Activated T-cell treated with anti-CD3 and anti-CD28 coated beads, Interleukin-2, amount 50 U/mL, for 4 hours (primary cell): ENCODE measurements around the gene MCF2L2. TPM values are rescaled to one million over a fixed set of nuclear protein-coding genes. Genes with fewer than 3 reads are reported as not detected.
"Not testable (repeated sequence)": the region's sequence is repeated elsewhere in the genome, so short reads cannot be mapped to it uniquely, and the experiment has no call there.

Experiments
- ATAC-seq, 2 donors: fragments of 200-7000 bp; cut with Tn5 transposase; one replicate each; pipeline ENCODE4 v1.10.0; 2021
- DNase-seq: peaks from one replicate; pipeline ENCODE4 v3.0.0-alpha.2; 2020
- H3K27me3 Mint-ChIP-seq: one replicate; pipeline ENCODE4 v1.8.0; 2021; ENCODE audit warnings: low read depth, mixed read lengths
- H3K36me3 Mint-ChIP-seq: one replicate; pipeline ENCODE4 v1.8.0; 2022; ENCODE audit warnings: mixed read lengths; ENCODE audit not compliant: insufficient read depth
- H3K4me1 Mint-ChIP-seq: one replicate; pipeline ENCODE4 v1.8.0; 2021; ENCODE audit warnings: low read depth, mixed read lengths
- H3K4me3 Mint-ChIP-seq: one replicate; pipeline ENCODE4 v1.8.0; 2021; ENCODE audit warnings: mild to moderate bottlenecking, moderate library complexity, mixed read lengths
- H3K9me3 Mint-ChIP-seq: one replicate; pipeline ENCODE4 v1.8.0; 2021; ENCODE audit warnings: mixed read lengths
- total RNA-seq, 3 donors: library from RNA; stranded (reverse); gene quantifications; one replicate each; pipeline ENCODE4 v1.2.1, GENCODE V29; 2021

MCF2L2 gene
- 1 to 10 TPM in 2 of 3 donors, under 1 TPM in 1; 0.58 to 1.4 (median 1.3) TPM for total RNA-seq

GRCh38 chr3:183428447-183429211, at the start of gene MCF2L2:
TSS of gene MCF2L2 (minus strand) at chr3:183428619. CDS start at chr3:183427977, 642 bp downstream.
- H3K27me3 Mint-ChIP-seq, result peaks cover 3% of the 10 kb centered on the region
- DNase-seq (peak; percentile 65), ATAC-seq (peak; percentile 85 to 87)
- H3K4me3 Mint-ChIP-seq, result peak within 1 kb of the TSS; percentile 86
- H3K4me1 Mint-ChIP-seq, result peaks cover 36% of the 10 kb centered on the region
- H3K36me3 Mint-ChIP-seq, result no peaks in the 10 kb centered on the region
- no peaks in the 10 kb centered on the region for H3K9me3 Mint-ChIP-seq

GRCh38 chr3:183477801-183478456, 49.5 kb upstream of the MCF2L2 start:
- DNase-seq (no peak), ATAC-seq (no peak)
- H3K36me3 Mint-ChIP-seq, result no peaks in the 10 kb centered on the region
- H3K4me3 Mint-ChIP-seq, result no peak overlapping the region
- H3K9me3 Mint-ChIP-seq, result no peaks in the 10 kb centered on the region
- H3K4me1 Mint-ChIP-seq, result peaks cover 5% of the 10 kb centered on the region
- no peaks in the 10 kb centered on the region for H3K27me3 Mint-ChIP-seq

- not testable (repeated sequence) for ATAC-seq, DNase-seq, H3K4me3 Mint-ChIP-seq, H3K36me3 Mint-ChIP-seq, H3K9me3 Mint-ChIP-seq, H3K4me1 Mint-ChIP-seq, H3K27me3 Mint-ChIP-seq
These were observed 47.3 kb upstream of the MCF2L2 start for GRCh38 chr3:183475764-183476162.

GRCh38 chr3:183475016-183475763, 46.8 kb upstream of the MCF2L2 start:
- Mint-ChIP-seq H3K36me3 (no peaks in the 10 kb centered on the region), H3K4me3 (no peak overlapping the region), H3K4me1 (peaks cover 2% of the 10 kb centered on the region), H3K9me3 (no peaks in the 10 kb centered on the region), H3K27me3 (no peaks in the 10 kb centered on the region)
- no peak for DNase-seq
- ATAC-seq, result no peak

GRCh38 chr3:183473969-183474368, 45.5 kb upstream of the MCF2L2 start:
- H3K4me3 Mint-ChIP-seq, result no peak overlapping the region
- no peaks in the 10 kb centered on the region for H3K27me3 Mint-ChIP-seq
- peaks cover 9% of the 10 kb centered on the region for H3K4me1 Mint-ChIP-seq
- ATAC-seq (no peak), DNase-seq (no peak)
- H3K36me3 Mint-ChIP-seq, result no peaks in the 10 kb centered on the region
- H3K9me3 Mint-ChIP-seq, result no peaks in the 10 kb centered on the region

GRCh38 chr3:183472155-183472554, 43.7 kb upstream of the MCF2L2 start:
- Mint-ChIP-seq H3K27me3 (peaks cover 1% of the 10 kb centered on the region), H3K4me1 (peaks cover 16% of the 10 kb centered on the region), H3K4me3 (no peak overlapping the region), H3K9me3 (no peaks in the 10 kb centered on the region), H3K36me3 (no peaks in the 10 kb centered on the region)
- ATAC-seq (no peak), DNase-seq (no peak)

GRCh38 chr3:183468424-183468823, 40.0 kb upstream of the MCF2L2 start:
- ATAC-seq, result peak; percentile 71 to 79
- Mint-ChIP-seq H3K9me3 (no peaks in the 10 kb centered on the region), H3K4me3 (no peak overlapping the region), H3K4me1 (peaks cover 16% of the 10 kb centered on the region), H3K36me3 (no peaks in the 10 kb centered on the region), H3K27me3 (peaks cover 1% of the 10 kb centered on the region)
- no peak for DNase-seq

- Mint-ChIP-seq H3K27me3 (peaks cover 1% of the 10 kb centered on the region), H3K4me3 (no peak overlapping the region), H3K9me3 (no peaks in the 10 kb centered on the region), H3K36me3 (no peaks in the 10 kb centered on the region), H3K4me1 (peaks cover 16% of the 10 kb centered on the region)
- no peak for DNase-seq
- ATAC-seq, result no peak
These were observed 38.2 kb upstream of the MCF2L2 start for GRCh38 chr3:183466575-183466974.

- H3K27me3 Mint-ChIP-seq, ATAC-seq: not testable (repeated sequence)
These were observed 37.3 kb upstream of the MCF2L2 start for GRCh38 chr3:183465710-183466109.

GRCh38 chr3:183464480-183464879, 36.1 kb upstream of the MCF2L2 start:
- H3K36me3 Mint-ChIP-seq, result no peaks in the 10 kb centered on the region
- no peak for DNase-seq
- H3K4me3 Mint-ChIP-seq, result no peak overlapping the region
- H3K27me3 Mint-ChIP-seq, result peaks cover 1% of the 10 kb centered on the region
- ATAC-seq, result no peak
- no peaks in the 10 kb centered on the region for H3K9me3 Mint-ChIP-seq
- peaks cover 12% of the 10 kb centered on the region for H3K4me1 Mint-ChIP-seq

More at GRCh38 chr3:183465710-183466109, 37.3 kb upstream of the MCF2L2 start:
- DNase-seq, H3K36me3 Mint-ChIP-seq, H3K9me3 Mint-ChIP-seq, H3K4me3 Mint-ChIP-seq: not testable (repeated sequence)
- H3K4me1 Mint-ChIP-seq, result peaks cover 16% of the 10 kb centered on the region

GRCh38 chr3:183460081-183461055, 31.9 kb upstream of the MCF2L2 start:
- no peaks in the 10 kb centered on the region for H3K9me3 Mint-ChIP-seq
- no peak for DNase-seq
- no peak overlapping the region for H3K4me3 Mint-ChIP-seq
- no peaks in the 10 kb centered on the region for H3K4me1 Mint-ChIP-seq
- peaks cover 3% of the 10 kb centered on the region for H3K36me3 Mint-ChIP-seq
- H3K27me3 Mint-ChIP-seq, result no peaks in the 10 kb centered on the region
- ATAC-seq, result no peak

GRCh38 chr3:183455089-183455488, 26.7 kb upstream of the MCF2L2 start:
- DNase-seq (no peak), ATAC-seq (no peak)
- no peaks in the 10 kb centered on the region for H3K9me3 Mint-ChIP-seq
- H3K4me1 Mint-ChIP-seq, result no peaks in the 10 kb centered on the region
- no peaks in the 10 kb centered on the region for H3K27me3 Mint-ChIP-seq
- no peak overlapping the region for H3K4me3 Mint-ChIP-seq
- peaks cover 3% of the 10 kb centered on the region for H3K36me3 Mint-ChIP-seq

- Mint-ChIP-seq H3K9me3 (no peaks in the 10 kb centered on the region), H3K36me3 (peaks cover 3% of the 10 kb centered on the region), H3K27me3 (no peaks in the 10 kb centered on the region), H3K4me1 (no peaks in the 10 kb centered on the region), H3K4me3 (no peak overlapping the region)
- DNase-seq, result no peak
- no peak for ATAC-seq
These were observed 25.6 kb upstream of the MCF2L2 start for GRCh38 chr3:183454064-183454463.
